Measurements from ENCODE around the gene EFCAB11. TPM values are rescaled to one million over a fixed set of nuclear protein-coding genes. Genes with fewer than 3 reads are reported as not detected.

Gene EFCAB11
- total and polyA plus RNA-seq, 2 donors (not counting 1 experiment from before 2014, with no cell fraction given) = 4.2 to 13.8 TPM

- CTCF ChIA-PET = no interaction called here
- Mint-ChIP-seq H3K4me1 (no peaks in the 10 kb centered on the region), H3K27me3 (no peaks in the 10 kb centered on the region), H3K4me3 (no peak overlapping the region), H3K27ac (no peak overlapping the region), H3K9me3 (ENCODE audit: insufficient read depth) (peaks cover 8% of the 10 kb centered on the region)
- H3K27me3 ChIP-seq (replicated peaks in 1 of 4; ENCODE audit: control extremely low read depth in 1 of 4, control insufficient read depth in 3 of 4, insufficient read depth in 4 of 4, low read length in 3 of 4) = no peaks in the 10 kb centered on the region
- no peaks in the 10 kb centered on the region for H3K4me1 ChIP-seq (ENCODE audit: control insufficient read depth in 2 of 2, insufficient read depth in 2 of 2, low read length in 2 of 2)
- H3K9me3 ChIP-seq (ENCODE audit: control extremely low read depth in 1 of 3, control insufficient read depth in 2 of 3, insufficient read depth in 1 of 3, low read length in 2 of 3) = peaks cover 0 to 6% (median 4%) of the 10 kb centered on the region in 3 donors
- no peaks in the 10 kb centered on the region for H3K79me2 ChIP-seq (ENCODE audit: control insufficient read depth, insufficient read depth, low read length)
- ATAC-seq (ENCODE audit: low read depth) (no peak), DNase-seq (no peak)
- TF ChIP-seq EZH2 (IDR thresholded peaks at IDR 0.05; ENCODE audit: borderline replicate concordance, insufficient read depth, low read depth, low read length, poor library complexity, severe bottlenecking) = no peak
- TF ChIP-seq CTCF (IDR thresholded peaks at IDR 0.05) = no peak
- no peaks in the 10 kb centered on the region for H3K36me3 ChIP-seq (replicated peaks in 1 of 2; ENCODE audit: control extremely low read depth in 1 of 2, control insufficient read depth in 1 of 2, extremely low read depth in 1 of 2, insufficient read depth in 2 of 2, low read length in 1 of 2)
- H2AFZ ChIP-seq (ENCODE audit: insufficient read depth, low read depth, low read length, poor library complexity, severe bottlenecking) = no peak overlapping the region
- H3K9ac ChIP-seq (ENCODE audit: low read length) = no peak overlapping the region
- intact Hi-C loops (cut with micrococcal nuclease) = no loop called here
- H4K20me1 ChIP-seq (ENCODE audit: control insufficient read depth, insufficient read depth, low read length, poor library complexity, severe bottlenecking) = no peaks in the 10 kb centered on the region
- WGBS (ENCODE audit: insufficient coverage) = no CpG with 5 or more reads among the region's 5 CpGs
- H3K4me2 ChIP-seq (replicated peaks; ENCODE audit: low read depth, low read length, poor library complexity, severe bottlenecking) = no peak overlapping the region
- POLR2A ChIA-PET = interaction anchor here (0.5 kb wide), 1 partner anchor 166 kb away, joined by 4 read pairs; no protein-coding TSS in a partner anchor
- H3K27ac ChIP-seq (ENCODE audit: low read length in 2 of 2) = no peak overlapping the region
- H3K4me3 ChIP-seq (ENCODE audit: control extremely low read depth in 1 of 5, extremely low read depth in 1 of 5, insufficient read depth in 1 of 5, low read depth in 2 of 5, low read length in 4 of 5) = no peak overlapping the region
Observed at GRCh38 chr14:89748004-89748403, 206.5 kb downstream of the EFCAB11 start.

- H3K27me3 ChIP-seq (replicated peaks in 1 of 4; ENCODE audit: control extremely low read depth in 1 of 4, control insufficient read depth in 3 of 4, insufficient read depth in 4 of 4, low read length in 3 of 4) = no peaks in the 10 kb centered on the region
- no peaks in the 10 kb centered on the region for H4K20me1 ChIP-seq (ENCODE audit: control insufficient read depth, insufficient read depth, low read length, poor library complexity, severe bottlenecking)
- peaks cover 0 to 9% (median 8%) of the 10 kb centered on the region in 3 donors for H3K9me3 ChIP-seq (ENCODE audit: control extremely low read depth in 1 of 3, control insufficient read depth in 2 of 3, insufficient read depth in 1 of 3, low read length in 2 of 3)
- H3K4me2 ChIP-seq (replicated peaks; ENCODE audit: low read depth, low read length, poor library complexity, severe bottlenecking) = no peak overlapping the region
- CTCF ChIA-PET = no interaction called here
- DNase-seq = no peak
- H3K4me1 ChIP-seq (ENCODE audit: control insufficient read depth in 2 of 2, insufficient read depth in 2 of 2, low read length in 2 of 2) = no peaks in the 10 kb centered on the region
- Mint-ChIP-seq H3K4me3 (no peak overlapping the region), H3K27me3 (no peaks in the 10 kb centered on the region), H3K9me3 (ENCODE audit: insufficient read depth) (peaks cover 8% of the 10 kb centered on the region), H3K27ac (no peak overlapping the region), H3K4me1 (no peaks in the 10 kb centered on the region)
- no peak overlapping the region for H3K9ac ChIP-seq (ENCODE audit: low read length)
- H2AFZ ChIP-seq (ENCODE audit: insufficient read depth, low read depth, low read length, poor library complexity, severe bottlenecking) = no peak overlapping the region
- TF ChIP-seq CTCF (IDR thresholded peaks at IDR 0.05) = no peak
- TF ChIP-seq EZH2 (IDR thresholded peaks at IDR 0.05; ENCODE audit: borderline replicate concordance, insufficient read depth, low read depth, low read length, poor library complexity, severe bottlenecking) = no peak
- POLR2A ChIA-PET = no interaction called here
- no peak for ATAC-seq (ENCODE audit: low read depth)
- no peak overlapping the region for H3K4me3 ChIP-seq (ENCODE audit: control extremely low read depth in 1 of 5, extremely low read depth in 1 of 5, insufficient read depth in 1 of 5, low read depth in 2 of 5, low read length in 4 of 5)
- intact Hi-C loops (cut with micrococcal nuclease) = no loop called here
- 98% methylated on average over 4 of the region's 4 CpGs for WGBS (ENCODE audit: insufficient coverage)
- no peak overlapping the region for H3K27ac ChIP-seq (ENCODE audit: low read length in 2 of 2)
- H3K36me3 ChIP-seq (replicated peaks in 1 of 2; ENCODE audit: control extremely low read depth in 1 of 2, control insufficient read depth in 1 of 2, extremely low read depth in 1 of 2, insufficient read depth in 2 of 2, low read length in 1 of 2) = no peaks in the 10 kb centered on the region
- H3K79me2 ChIP-seq (ENCODE audit: control insufficient read depth, insufficient read depth, low read length) = no peaks in the 10 kb centered on the region
Observed at GRCh38 chr14:89747126-89747525, 207.4 kb downstream of the EFCAB11 start.

All from B cell (primary cell).